Suprapubic skin (tissue), 3 donors: Measurements from ENCODE around the gene CLIP2.

Experiments
- CTCF ChIP-seq, 2 donors: fragments of 200-600 bp in 1 of 2; fragments of 450-650 bp in 1 of 2; sonication (generic) in 1 of 2; IDR thresholded peaks; one replicate each; pipeline ENCODE4 v1.5.1; 2016 to 2019; ENCODE audit warnings: antibody characterized with exemption in 2 of 2, mild to moderate bottlenecking in 1 of 2, moderate library complexity in 1 of 2
- POLR2AphosphoS5 ChIP-seq, 3 donors: sonication (generic); formaldehyde crosslinking; IDR thresholded peaks; one replicate each; pipeline ENCODE4 v1.6.1; 2017; ENCODE audit warnings: antibody characterized with exemption in 3 of 3

- TF ChIP-seq POLR2AphosphoS5 (IDR thresholded peaks at IDR 0.05) (no peak), CTCF (IDR thresholded peaks at IDR 0.05) (no peak)
These were observed 70.8 kb downstream of the CLIP2 start for GRCh38 chr7:74360008-74360407.
